ENCODE results near the gene ZNF484.
"Not testable (repeated sequence)": the region's sequence is repeated elsewhere in the genome, so short reads cannot be mapped to it uniquely, and the experiment has no call there.

Gene ZNF484

DNA sequence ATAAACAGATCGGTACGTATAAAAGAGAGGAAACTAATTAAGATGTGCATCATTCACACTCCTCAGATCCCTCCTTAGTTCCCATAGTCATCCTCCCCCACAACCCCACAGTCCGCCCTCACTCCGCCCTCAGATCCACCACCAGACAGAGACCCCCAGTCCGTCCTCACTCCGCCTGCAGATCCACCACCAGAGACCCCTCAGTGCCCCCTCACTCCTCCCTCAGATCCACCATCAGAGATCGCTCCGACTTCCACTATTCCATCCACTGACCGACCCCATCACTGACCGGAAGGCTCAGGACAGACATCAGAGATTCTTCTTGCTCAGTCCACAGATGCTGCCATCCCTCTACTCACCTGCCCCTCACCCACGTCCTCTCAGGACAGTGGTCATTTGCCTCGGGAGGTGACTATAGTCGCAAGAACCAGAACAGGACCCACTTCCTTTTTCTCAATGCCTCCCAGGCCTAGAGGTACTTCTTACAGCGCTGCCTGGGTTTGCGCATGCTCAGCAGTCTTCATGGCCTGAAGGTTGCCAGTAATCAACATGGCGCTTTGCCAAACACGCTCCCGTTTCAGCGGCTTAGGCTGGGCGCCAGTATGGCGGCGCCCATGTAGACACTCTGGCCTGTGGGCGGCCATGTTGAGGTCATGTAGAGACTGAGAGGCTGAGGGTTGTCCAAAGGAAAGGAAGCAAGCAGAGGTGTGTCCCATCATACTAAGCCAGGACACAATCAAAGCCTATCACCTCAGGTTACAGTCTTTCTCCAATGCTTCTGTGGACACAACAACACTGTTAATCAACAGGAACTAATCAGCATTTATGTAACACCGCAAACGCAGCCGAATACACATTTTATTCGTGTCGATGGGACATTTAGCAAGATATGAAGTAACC, at the start of gene ZNF484:
TSS of gene ZNF484 (minus strand) at position 508 of the 900 bp plus-strand sequence. CDS start 3,009 bp downstream, outside the sequence.
- DNase-seq = peak; percentile 92

DNA sequence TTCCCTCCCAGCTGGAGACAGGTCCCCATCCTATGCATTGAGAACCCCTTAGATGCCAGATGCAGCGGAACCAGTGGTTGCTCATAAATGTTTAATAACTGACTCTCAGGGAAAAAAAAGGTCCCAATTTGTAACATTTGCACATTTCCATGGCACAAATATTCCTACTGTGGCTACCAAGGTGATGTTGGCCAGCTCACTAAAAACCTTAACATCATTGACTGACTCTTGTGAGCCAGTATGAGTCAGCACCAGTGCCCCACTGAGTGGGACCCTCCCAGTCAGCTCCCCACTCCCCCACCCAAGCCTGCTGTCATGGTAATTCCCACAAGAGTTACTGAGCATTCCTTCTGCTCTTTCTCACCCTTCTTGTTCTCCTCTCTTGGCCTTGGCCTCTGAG, 42.6 kb upstream of the ZNF484 start:
- DNase-seq = no peak

DNA sequence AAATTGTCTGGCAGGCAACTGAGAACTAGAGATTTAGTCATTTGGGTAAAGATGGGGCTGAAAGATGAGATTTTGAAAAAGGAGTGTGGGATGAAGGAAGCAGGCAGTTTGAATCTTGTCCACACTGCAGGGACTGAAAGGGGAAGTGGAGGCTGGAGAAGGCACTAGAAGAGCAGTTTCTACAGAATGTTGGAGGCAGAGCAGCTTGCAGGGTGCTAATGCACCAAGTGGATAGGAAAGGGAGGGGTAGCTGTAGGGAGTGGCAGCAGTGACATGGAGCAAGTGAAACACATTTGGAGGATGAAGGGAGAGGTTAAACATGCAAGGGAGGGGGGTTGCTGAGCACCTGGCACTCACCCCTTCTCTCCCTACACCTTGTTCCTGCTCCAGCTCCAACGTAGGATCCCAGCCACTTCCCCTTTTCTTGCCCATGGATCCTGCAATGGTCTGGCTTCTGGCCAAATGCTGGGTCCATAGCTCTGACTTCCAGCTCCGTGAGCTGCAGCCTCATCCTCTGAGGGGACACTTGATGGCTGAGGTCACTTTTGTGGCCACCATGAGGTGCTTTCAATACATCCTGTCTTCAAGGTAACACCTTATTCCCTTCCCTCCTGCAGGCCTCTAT, 39.5 kb upstream of the ZNF484 start:
- no peak for DNase-seq

DNA sequence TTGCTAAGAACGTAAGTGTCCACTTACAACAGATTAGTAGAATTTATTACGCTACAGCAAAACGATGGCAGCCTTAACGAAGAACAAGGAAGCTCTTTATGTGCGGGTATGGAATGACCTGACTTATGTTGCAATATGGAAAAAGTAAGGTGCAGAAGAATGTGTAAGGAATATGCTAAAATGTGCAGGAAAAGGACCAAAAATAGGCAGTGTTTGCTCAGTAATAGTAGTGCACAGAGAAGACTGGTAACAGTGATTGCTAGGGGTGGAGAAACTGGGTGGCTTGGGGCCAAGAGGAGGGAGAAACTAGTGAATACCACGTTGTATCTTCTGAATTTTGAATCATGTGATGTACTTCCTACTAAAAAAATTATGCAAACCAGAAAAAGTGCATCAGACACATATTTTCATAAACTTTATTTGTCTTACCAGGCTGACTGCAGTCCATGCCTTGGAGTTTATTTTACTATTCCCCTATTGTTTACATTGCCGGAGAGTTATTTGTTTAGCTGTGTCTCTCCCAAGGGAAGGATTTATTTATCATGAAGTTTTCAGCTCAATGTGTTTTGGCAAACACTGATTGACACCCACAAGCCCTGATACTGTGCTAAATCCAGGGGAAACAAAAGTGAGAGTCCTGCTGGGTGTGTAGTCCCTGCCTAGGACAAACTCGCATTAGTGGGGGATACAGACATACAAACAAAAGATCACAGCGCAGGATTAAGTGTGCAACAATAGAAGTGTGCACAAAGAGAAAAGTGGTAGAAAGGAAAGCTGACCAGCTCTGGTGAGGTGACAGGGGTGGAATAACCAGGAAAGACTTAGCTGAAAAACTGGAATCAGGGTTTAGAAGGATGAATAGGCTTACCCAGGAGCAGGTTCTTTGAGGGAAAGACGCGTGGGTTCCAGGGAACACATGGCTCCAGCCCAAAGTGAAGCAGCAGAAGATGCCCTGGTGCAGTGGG, 34.0 kb upstream of the ZNF484 start:
- DNase-seq = no peak

DNA sequence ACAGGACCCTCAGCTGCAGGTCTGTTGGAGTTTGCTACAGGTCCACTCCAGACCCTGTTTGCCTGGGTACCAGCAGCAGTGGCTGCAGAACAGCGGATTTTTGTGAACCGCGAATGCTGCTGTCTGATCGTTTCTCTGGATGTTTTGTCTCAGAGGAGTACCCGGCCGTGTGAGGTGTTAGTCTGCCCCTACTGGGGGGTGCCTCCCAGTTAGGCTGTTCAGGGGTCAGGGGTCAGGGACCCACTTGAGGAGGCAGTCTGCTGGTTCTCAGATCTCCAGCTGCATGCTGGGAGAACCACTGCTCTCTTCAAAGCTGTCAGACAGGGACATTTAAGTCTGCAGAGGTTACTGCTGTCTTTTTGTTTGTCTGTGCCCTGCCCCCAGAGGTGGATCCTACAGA, 27.3 kb upstream of the ZNF484 start:
- not testable (repeated sequence) for DNase-seq

DNA sequence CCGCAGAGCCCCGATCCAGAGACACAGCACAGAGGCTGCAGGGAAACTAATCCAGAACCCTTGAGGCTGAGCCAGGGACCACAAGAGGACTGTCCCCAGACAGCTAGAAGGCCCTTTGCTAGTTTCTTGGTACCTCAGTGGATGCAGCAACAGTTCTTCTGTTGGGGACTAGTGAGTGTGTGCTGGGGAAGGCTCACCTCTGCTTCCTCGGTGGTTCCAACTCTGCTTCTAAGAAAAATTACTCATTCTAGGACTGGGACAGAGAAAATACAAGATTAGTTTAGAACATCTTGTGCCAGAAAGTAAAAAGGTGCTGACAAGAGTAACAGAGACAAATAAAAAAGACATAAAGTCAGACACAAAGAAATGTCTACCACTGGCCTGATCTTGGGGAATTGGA, 19.5 kb upstream of the ZNF484 start:
- DNase-seq = no peak

DNA sequence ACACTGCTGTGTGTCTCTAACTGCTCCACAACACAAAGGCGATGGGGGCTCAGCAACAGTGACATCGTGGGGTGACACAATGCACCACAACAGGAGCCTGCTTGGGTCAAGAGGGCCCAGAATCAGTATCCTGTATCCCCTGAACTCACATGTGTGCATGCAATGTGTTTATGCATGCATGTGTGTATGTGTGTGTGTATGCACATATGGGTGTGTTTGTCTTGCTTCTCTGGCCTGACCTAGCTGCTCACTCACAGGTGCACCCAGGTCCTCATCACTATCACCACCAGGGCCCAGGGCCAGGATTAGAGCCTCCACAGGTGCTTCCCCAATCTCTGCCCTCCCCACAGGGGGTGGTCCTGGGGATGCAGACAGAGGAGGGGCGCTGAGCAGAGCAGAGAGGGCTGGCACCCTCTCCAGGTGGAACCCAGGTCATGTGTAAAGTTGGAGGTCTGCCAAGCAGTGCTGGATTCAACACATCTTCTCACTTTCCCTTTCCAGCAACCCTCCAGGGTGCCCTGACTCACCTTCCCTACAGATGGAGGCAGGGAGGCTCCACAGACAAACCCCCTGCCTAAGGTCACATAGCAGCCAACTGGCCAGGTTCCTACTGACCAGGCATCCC, 18.1 kb upstream of the ZNF484 start:
- DNase-seq = no peak

DNA sequence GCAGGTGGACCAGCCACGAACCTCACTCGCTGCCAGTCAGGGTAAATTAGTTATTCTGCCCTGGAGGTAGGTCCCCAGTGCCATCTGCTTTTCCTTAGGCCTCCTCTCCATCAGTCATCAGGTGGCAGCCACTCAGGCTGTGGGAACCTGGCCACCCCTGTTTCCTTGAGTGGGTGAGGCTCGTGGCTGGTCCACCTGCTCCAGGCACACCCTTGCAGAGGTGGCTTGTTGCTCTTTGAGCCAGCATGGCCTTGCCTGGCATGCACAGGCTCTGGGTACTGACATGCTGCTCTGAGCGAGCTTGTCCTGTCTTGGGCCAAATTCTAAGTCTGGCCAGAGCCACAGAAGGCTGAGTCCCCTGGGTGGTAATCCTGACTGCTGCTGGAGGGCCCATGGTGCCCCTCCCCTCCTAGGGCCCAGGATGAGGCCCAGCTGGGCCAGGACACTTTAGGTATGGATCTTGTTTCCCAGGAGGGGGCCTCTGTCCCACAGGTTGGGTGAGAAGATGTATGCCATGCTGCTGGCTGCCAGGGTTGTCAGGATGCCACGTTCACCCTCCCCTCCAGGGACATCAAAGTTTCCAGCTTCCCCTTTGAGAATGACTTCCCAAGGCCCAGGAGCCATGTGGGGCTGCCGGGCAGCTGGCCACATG, 17.0 kb upstream of the ZNF484 start:
- DNase-seq = no peak

DNA sequence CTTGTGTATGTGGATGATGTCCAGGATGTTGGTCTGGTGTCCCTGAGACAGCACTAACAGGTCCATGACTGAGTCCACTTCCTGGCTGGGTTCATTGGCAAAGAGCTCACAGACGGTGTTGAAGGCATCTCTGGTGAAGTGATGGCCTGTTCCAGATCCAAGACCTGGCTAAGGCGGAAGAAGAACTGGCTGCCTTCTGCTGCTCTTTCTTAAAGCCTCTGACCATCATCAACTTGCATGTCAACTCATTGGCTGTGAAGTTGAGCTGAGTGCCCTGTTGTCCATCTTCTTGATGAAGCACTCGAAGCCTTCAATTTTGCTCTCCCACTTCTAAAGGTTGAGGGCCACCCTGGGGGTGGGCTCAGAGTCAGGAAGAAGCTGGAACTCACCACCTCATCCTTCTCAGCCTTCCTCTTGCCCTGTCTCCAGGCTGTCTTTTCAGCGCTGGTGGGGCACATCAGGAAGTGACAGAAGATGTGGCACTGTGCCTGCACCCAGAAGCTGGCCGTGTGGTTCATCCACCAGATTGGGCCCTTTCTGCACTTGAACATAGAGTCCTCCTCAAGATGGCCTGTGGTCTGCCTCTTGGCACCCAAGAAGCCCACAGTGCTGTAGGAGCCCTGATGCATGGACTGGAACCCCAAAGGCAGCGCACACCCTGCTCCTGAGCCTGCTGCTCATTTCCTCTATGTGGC, 16.2 kb upstream of the ZNF484 start:
- not testable (repeated sequence) for DNase-seq

DNA sequence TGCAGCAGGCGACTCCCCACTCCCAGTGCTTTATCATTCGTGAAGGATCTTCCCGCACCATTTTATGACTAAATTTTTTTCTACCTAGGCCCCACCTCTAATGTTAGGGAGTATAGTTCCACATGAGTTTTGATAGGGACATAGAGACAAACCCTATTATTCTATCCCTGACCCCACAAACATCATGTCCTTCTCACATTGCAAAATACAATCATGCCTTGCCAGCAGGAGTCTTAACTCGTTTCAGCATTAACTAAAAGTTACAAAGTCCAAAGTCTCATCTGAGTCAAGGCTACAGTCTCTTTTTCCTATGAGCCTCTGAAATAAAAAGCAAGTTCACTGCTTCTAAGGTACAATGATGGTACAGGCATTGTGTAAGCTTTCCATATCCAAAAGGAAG, 14.4 kb upstream of the ZNF484 start:
- not testable (repeated sequence) for DNase-seq

DNA sequence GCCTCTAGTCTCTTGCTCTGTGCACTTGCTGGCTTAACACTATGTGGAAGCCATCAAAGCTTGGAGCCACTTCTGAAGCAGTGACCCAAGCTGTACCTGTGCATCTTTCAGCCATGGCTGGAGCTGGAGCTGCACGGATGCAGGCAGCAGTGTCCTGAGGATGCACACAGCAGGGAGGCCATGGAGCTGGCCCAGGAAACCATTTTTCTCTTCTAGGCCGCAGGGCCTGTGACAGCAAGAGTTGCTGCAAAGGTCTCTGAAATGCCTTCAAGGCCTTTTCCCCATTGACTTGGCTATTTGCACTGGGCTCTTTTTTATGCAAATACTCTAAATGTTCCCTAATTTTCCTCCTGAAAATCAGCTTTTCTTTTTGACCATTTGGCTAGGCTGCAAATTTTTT, 12.9 kb upstream of the ZNF484 start:
- no peak for DNase-seq

DNA sequence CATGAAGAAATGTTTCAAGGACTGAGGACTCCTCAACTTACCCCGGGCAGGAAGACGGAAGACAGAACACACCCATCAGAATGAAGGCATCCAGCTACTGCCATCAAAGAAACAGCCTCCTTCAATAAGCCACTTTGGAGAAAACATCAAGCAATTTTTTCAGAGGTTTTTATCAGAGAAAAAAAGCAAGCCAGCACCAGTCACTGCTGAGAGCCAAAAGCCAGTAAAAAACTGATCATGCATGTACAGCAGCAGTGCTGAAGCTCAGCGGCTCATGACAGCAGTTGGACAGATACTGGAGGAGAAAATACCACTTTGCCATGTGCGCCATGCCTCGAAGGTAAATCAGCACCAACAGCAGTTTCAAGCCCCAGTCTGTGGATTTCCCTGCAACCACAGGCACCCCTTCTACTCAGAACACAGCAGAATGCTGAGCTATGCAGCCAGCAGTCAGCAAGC, 10.1 kb upstream of the ZNF484 start:
- no peak for DNase-seq

DNA sequence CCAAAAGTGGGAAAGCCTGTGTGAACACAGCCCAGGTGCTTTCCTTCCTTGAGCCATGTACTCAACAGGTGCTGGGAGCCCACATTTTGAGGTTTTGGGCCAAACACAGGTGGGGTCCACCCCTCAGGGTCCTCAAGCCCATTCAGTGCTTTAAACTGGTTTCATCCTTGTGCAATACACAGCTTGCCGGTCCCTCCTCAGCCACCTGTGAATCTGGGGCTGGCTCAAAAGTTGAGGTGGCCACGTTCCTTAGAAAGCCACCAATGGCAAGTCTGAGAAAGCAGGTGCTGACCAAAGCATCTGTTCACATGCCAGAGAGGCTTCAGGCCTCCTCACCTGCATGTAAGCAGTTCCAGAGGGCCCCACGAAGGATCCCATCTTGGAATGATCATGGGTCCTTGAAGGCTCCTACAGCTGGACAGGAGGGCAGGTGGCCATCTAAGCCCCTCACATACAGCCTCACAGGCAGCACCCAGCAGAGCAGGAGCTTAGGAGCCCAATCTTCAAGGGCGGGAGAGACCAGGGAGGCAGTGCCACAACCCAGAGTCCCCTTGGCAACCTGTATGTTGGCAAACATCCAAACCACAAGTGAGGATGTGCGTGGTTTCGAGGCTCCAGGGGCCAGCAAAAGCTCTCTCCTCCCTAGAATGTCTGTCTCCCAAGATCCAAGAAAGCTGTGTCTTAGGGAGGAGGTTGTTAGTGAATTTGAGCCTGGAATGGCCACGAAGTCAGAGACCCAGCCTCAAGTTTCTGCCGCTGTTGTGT, 9.2 kb upstream of the ZNF484 start:
- not testable (repeated sequence) for DNase-seq

DNA sequence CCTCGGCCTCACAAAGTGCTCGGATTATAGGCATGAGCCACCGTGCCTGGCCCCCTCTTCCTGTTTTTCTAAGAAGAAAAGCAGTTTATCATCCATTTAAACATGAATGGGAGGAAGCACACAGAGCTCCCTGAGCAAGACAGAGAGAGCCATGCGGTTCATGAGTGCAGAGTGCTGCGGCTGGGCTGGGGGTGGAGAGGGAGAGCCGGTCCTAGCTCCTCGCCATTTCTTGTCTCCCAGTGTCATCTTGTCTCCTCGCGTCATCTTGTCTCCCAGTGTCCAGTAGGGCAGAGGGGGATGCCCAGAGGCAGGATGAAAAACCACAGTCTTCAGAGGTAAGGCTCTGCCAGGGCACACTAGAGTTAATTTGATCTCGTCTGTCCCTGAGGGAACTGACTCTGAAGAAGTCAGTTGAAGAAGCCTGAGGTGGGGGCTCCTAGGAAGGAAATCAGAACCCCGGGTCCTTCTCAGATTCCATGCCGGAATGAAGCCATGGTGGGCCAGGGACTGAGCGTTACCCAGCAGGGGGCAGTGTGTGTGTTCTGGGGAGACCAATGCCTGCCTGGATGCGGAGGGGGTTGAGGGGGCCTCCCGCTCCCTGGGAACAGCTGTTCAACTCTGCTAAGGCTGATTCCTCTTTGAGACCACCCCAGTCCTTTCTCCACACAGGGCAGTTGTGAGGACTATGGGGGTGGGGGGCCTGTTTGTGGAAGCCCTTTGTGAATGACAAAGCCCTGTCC, 6.0 kb upstream of the ZNF484 start:
- not testable (repeated sequence) for DNase-seq

DNA sequence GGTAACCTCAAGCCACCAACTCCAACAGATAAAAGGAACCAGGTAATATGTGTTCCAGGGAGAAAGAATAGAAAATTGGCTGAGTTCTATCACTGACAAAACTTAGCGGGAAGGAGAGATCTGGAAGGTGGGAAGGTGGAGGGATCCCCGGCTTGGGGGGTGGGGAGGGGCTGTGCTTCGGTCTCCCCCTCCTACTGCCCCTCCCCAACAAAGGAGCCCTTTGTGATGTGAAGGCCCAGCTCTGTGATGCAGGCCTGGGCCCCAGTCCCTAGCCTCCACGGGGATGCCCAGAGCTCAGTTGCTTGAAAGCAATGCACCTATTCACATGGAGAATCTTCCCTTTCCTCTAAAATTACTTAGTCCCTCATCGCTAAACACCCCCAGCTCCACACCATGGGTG, 4.4 kb upstream of the ZNF484 start:
- no peak for DNase-seq

DNA sequence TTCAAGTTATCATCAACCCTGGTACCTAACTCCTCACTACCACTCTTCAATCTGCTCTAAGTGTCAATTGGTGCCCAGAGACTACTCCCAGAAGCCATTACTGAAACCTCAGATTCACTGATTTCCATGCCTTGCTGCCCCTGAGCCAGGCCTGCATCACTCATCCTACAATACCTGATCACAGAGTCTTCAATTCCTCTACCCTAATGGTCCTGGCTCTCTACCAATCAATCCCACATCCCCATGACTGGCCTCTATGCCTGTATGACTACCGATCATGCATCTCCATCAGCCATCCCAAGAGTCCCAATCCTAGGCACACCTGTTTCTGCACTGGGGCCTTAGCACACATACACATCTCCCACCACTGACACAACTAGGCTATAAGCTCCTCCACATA, 2.5 kb downstream of the ZNF484 start:
- DNase-seq = no peak

DNA sequence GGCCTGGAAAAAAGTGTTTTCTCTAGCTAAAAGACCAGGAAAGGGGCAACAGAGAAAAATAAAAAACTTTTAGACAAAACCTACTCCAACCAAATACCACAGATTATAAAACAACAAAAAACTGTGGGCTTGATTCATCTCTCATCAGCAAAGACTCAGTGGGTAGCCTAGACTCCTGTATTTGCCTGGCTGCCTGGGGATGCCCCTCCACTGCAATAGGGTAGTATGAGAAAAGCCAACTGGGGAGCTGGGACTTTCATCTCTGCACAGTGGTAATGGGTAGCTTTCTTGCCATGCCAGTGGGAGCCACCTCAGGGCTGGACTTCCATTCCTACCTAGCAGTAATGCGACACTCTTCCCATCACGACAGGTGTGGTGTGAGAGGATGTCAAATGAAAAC, 7.5 kb downstream of the ZNF484 start:
- DNase-seq = no peak

DNA sequence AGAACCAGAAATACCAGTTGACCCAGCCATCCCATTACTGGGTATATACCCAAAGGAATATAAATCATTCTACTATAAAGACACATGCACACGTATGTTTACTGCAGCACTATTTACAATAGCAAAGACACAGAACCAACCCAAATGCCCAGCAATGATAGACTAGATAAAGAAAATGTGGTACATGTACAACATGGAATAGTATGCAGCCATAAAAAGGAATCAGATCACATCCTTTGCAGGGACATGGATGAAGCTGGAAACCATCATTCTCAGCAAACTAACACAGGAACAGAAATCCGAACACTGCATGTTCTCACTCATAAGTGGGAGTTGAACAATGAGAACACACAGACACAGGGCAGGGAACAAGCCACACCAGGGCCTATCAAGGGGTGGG, 11.2 kb downstream of the ZNF484 start:
- DNase-seq = not testable (repeated sequence)

DNA sequence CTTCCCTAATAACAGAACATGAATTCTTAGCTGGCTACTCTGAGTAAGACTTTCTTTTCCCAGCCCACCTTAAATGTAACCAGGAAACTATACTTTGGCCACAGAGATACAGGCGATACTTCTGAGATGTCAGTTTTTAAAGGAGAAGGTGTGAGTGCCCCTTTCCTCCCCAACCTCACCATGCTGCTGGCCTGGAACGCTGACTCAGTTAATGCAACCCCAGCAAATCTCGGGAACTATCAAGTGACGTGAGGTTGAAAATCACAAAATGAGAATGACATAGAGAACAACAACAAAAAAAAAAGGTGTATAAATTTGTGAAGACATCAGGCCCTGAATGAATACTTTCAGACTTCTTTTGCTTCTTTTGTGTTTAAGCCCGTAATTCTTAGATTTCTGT, 13.7 kb downstream of the ZNF484 start:
- no peak for DNase-seq

DNA sequence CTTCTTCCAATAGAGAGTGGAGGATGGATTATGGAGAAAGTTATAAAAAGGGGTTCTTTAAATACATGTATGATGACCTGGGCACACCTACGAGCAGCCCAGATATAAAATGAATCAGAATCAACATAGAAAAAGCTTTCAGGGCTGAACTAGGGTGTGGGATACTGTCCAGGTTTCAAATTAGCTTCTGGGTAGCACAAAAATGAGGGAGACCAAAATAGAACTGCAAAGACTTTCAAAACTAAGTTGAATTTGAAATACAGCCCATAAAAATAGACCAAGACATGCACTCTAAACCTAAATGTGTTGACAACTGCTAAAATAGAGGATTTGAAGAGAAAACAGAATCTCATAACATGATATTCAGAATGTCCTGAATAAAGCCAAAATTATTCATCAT, 17.0 kb downstream of the ZNF484 start:
- DNase-seq = no peak
